HG03025 (cell line): ENCODE data around the gene PACSIN1.

ENCODE experiments used
- ATAC-seq: cut with Tn5 transposase; IDR thresholded peaks from one replicate; pipeline ENCODE4 v1.9.1; 2021; ENCODE audit warnings: mild to moderate bottlenecking, moderate library complexity; ENCODE audit not compliant: unreplicated experiment, low FRiP score

PACSIN1 gene

GRCh38 chr6:34513646-34514045, 47.8 kb downstream of the PACSIN1 start:
- ATAC-seq = no peak

DNA sequence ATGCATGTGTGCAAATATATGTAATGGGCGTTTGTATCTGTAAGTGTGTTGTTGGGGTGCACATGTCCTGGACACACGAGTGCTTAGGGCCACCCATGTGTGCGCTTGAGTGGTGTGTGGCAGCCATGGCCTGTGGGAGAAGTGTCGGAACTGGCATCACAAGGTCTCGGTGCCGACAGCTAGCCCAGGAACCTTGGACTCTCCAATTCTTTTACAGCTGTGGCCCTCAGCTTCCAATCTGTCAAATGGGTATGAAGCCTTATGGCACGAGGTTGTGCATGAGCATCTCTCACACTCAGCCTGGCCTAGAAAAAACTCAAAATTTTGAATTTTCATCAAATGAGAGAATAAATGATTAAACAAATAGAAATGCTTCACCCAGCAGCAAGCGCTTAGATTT, 48.2 kb downstream of the PACSIN1 start:
- ATAC-seq = no peak

GRCh38 chr6:34514593-34515472, 49.0 kb downstream of the PACSIN1 start:
- ATAC-seq = no peak

DNA sequence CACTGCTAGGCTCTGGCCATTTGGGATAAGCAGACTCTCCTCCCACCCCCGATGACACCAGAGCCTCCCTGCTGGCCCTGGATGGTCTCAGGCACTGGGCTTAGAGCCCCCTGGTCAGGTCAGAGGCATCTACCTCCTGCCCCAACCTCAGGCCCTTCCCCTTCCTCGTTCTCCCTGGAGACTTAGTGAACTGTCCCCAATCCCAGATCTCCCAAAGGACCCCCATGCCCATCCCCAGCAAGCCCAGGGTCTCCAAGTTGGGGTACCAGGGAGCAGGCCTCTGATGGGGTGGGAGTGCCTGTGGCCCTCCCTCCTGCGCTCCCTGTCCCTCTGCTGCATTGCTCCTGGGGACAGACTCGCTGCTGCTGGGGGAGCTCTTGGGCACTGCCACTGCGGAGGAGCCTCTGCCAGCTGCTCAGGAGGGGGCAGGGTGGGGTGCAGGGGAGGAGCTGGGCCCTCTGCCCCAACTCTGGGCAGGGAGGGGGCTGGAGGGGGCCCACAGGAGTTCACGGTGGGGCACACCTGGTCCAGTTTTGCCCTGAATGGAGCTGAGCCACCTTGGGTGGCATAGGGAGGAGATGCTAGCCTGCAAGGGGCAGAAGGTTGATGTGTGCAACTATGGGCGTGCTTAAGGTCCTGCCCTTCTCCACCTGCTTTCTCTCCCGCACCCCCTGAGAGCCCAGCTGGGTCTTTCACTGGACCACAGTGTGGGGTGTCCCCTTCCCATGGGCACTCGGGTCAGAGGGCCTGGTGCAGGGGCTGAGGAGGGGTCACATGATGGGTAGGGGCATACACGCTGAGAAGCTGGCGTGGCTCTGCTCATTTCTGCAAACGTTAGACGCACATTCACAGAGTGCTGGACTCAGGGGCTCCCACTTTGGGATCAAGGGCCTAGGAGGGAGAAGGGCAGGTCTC, 49.9 kb downstream of the PACSIN1 start:
- no peak for ATAC-seq

GRCh38 chr6:34516391-34517324, 50.8 kb downstream of the PACSIN1 start:
- ATAC-seq = no peak

DNA sequence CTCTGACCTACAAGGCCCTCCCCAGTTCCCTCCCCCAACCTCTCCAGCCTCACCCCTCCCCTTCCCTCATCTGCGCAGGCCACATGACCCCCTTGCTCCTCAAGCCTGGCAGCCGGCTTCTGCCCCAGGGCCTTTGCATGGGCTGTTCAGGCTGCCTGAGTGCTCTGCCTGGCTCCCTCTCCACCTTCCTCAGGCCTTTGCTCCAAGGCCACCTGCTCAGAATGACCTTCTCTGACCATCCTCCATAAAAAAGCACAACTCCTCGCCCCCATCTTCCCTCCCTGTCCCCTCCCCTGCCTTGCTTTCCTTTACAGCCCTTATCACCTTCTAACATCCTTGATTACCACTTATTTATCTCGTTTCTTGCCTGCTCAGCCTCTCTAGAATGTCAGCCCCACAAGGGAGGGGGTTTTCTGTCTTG, 51.6 kb downstream of the PACSIN1 start:
- no peak for ATAC-seq

DNA sequence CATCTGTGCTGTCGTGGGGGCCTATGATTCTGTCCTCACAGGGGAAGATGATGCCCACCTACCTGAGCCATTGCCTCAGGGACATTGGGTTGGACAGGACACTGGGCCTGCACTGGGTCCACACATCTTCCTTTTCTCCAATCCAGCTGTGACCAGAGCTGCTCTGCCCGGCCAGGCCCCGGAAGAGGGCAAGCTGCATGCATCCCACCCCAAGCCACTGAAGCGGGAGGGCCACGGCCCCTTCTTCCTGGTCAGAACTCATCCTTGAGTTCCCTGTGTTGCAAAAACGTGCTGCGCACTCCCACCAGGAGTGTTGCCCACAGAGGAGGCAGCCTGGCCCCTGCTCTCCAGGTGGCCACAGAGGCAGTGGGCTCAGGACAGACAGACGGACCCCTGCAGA, 52.1 kb downstream of the PACSIN1 start:
- ATAC-seq = no peak

DNA sequence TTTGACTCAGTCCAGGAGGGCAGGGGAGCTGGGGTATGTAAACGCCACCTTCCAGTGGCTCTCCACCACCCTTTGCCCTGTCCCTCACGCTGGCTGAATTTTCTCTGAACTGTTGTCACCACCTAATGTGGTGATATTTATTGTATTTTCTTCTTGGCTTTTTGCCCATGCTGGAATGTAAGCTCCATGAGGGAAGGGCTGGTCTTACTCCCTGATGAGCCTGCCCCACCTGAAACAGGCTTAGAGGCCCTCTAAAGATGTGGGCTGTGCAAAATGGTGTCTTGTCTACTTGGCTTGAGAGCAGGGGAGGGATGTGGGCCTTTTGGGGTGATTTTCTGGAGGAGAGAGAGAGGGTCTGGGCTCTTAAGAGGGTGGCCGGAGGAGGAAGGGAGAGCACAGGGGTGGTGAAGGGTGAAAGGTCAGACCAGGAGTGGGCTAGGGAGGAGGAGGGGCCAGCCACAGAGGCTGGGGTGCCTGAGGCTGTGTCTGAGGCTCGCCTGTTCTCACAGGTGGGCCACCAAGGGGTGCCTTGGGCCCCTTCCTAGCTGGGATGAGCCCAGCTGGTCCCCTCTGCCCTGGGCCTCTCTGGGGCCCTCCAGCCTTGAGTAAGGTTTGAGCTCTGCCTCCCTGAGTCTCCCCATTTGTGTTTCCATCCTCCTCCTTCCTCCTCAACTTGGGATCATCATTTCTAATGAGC, 52.9 kb downstream of the PACSIN1 start:
- ATAC-seq = no peak

DNA sequence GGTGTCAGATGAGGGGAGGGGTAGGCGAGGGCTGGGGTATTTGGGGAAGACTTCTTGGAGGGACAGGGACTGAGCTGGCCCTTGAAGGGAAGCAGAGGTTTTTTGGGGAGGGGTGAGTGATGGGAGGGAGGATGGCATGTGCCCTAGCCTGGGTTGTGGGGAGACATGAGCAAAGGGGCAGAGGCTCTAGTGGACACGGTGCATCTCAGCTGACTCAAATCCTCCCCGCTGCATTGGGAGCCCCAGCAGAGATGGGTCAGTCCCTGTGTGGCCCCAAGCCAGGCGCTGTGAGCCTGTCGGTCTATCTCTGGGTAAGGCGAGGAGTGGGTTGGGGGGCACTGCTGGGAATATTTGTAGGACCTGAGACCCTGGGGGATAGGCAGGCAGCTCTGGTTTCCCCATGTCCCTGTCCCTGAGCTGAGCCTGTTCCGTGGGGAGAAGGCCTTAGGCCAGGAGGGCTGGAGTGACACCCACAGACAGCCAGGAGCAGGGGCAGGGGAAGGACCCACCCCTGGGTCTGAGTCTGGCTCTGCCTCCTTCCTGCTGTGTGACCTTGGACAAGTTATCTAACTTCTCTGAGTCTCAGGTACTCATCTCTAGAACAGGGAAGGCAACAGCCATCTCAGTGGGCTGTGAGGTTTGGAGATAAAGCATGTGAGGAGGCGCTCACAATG, 54.2 kb downstream of the PACSIN1 start:
- no peak for ATAC-seq

- ATAC-seq = no peak
These were observed 55.0 kb downstream of the PACSIN1 start for GRCh38 chr6:34520645-34521462.

DNA sequence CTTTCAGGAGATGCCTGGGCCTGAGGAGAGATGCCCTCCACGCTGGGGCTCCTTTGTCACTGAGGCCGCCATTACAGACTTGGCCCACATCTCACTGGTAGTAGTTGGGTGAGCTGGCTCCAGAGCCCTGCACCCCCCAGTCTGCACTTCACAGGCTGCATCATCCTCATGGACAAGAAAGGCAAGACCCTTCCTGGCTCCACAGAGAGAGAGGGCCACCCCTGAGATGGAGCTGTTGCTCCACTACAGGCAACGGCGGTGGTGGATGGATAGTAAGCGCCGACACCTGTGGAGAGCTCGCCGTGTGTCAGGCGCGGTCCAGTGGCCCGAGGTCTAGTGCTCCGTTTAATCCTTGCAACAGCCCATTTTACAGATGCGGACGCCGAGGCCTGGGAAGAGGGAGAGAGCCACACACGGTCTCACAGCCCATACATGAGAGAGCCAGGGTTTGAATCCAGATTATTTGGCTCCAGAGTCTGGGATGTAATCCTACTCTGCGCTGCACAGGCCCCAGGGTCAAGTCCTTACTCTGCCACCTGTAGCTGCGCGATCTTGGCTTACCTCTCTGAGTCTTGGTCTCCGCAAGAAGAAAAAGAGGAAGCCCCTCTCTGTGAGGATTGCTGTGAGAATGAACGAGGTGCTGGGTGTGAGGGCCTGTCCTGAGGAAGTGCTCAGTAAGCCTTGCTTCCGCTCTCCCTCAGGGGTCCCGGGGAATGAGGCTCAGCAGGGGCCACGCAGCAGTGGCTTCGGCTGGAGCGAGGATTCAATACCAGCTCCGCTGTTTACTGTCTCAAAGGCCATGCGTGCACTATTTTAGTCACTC, 55.8 kb downstream of the PACSIN1 start:
- no peak for ATAC-seq

GRCh38 chr6:34522761-34523160, 56.9 kb downstream of the PACSIN1 start:
- no peak for ATAC-seq

DNA sequence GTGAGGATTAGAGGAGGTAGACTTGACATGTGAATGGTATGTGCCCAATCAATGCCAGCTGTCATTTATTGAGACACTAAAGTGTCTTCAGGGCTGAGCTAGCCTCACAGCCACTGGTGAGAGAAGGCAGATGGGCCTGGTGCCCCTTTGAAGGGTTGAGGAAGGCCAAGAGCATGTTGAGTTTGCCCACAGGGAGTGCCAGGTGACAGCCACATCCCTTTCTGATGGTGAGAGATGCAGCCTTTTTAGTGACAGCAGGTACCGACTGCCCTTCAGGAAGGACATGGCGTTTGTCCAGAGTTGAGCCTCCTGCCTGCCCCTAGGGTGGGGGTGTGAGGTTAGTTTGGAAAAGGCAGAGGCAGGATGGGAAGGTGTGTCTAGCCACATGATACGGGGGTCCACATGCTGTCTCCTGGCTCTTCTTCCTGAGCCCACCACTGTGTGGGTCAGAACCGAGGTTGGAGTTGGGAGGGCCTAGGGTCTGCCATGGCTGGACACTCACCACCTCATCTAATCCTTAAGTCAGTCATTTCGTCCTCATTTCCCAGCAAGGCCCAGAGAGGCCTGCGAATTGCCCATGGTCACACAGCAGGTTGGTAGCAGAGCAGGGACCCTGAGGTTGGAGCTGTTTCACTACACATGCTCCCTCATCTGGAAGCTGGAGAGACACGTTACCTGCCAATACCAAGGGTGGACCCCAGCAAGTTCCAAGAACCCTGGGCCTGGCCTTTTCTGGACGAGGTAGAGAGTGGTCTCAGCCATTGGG, 57.7 kb downstream of the PACSIN1 start:
- ATAC-seq = no peak

GRCh38 chr6:34524499-34524898, 58.6 kb downstream of the PACSIN1 start:
- ATAC-seq = no peak

DNA sequence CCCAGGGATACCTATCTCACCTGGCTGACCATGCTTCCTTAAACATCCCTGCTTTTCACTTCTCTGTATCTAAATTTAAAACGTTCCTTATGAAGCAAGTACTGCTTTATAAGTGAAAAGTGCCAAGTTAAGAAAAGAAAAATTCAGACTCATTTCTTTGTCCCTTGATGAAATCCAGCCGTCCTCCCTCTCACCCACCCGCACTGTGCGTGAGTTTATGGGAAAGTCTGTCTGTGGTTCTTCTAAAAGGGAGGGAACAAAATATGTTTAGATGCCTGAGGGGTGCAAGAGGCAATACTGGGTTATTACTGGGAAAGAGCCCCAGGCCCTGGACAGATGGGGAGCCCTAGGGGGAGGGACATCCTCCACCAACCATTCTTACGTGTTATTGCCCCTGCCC, 59.1 kb downstream of the PACSIN1 start:
- ATAC-seq = no peak

DNA sequence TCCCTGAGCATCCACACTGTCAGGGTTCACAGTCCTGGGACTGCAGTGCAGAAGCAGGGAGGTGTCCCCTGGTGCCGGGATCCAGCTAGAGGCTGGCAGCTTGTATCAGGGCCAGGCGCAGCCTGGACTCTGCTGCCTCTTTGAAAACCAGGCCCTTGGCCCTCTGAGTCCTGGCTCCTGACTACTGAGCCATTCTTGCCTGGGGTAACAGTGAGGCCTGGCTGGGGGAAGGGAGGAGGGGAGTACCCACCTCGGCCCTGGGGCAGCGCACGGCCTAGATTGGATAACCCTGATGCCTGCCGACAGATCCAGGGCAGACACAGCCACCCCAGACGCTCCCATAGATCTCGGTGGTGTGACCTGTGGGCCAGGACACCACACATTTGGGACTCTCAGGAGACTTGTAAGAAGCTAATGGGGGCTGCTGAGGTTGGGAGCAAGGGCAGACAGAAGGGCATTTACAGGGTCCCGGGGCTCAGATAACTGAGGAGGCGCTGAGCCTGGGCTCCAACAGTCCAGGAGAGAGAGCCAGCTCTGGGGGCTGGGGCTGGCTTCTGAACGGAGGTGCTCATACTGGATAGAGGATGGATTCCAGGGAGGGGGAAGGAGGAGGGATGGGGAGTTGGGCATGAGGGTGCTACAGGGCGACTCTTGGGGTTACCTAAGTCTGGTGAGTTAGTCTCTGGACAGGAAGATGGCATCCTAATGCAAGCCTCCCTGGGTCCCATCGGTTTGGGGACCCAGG, 59.7 kb downstream of the PACSIN1 start:
- ATAC-seq = no peak
